Endodermal cell (in vitro differentiated cells): ENCODE results near the gene NFXL1. TPM values are rescaled to one million over a fixed set of nuclear protein-coding genes. Genes with fewer than 3 reads are reported as not detected.

Source experiments
- DNase-seq: peaks from one replicate; pipeline ENCODE4 v3.0.0-alpha.2; 2017
- H3K27ac ChIP-seq: 2 replicates; pipeline ENCODE4 v1.5.1; 2013; ENCODE audit warnings: mild to moderate bottlenecking, low read depth, low read length, moderate library complexity
- H3K27me3 ChIP-seq: 2 replicates; pipeline ENCODE4 v1.6.1; 2013; ENCODE audit warnings: mild to moderate bottlenecking, low read length, moderate library complexity; ENCODE audit not compliant: insufficient read depth, control insufficient read depth, poor library complexity, severe bottlenecking
- H3K36me3 ChIP-seq: 2 replicates; pipeline ENCODE4 v1.7.0; 2013; ENCODE audit warnings: mild to moderate bottlenecking, low read length, moderate library complexity; ENCODE audit not compliant: control insufficient read depth, insufficient read depth
- H3K4me1 ChIP-seq: one replicate; pipeline ENCODE4 v1.7.0; 2013; ENCODE audit warnings: low read length; ENCODE audit not compliant: control insufficient read depth, insufficient read depth
- H3K4me3 ChIP-seq: 2 replicates; pipeline ENCODE4 v1.5.1; 2013; ENCODE audit warnings: mild to moderate bottlenecking, low read length, moderate library complexity
- H3K9ac ChIP-seq: 2 replicates; pipeline ENCODE4 v1.6.1; 2013; ENCODE audit warnings: mild to moderate bottlenecking, low read length, moderate library complexity; ENCODE audit not compliant: poor library complexity, severe bottlenecking; ENCODE audit errors: extremely low read depth
- H3K9me3 ChIP-seq: 2 replicates; pipeline ENCODE4 v1.6.1; 2013; ENCODE audit warnings: mild to moderate bottlenecking, low read length, moderate library complexity; ENCODE audit not compliant: control insufficient read depth
- H3K27ac Mint-ChIP-seq: 2 replicates; pipeline ENCODE4 v1.8.0; 2020; ENCODE audit warnings: mixed read lengths
- H3K27me3 Mint-ChIP-seq: 2 replicates; pipeline ENCODE4 v1.8.0; 2021; ENCODE audit warnings: mild to moderate bottlenecking, mixed read lengths; ENCODE audit not compliant: insufficient read depth
- H3K36me3 Mint-ChIP-seq: 2 replicates; pipeline ENCODE4 v1.8.0; 2020; ENCODE audit warnings: low read depth, mixed read lengths
- H3K4me1 Mint-ChIP-seq: 2 replicates; pipeline ENCODE4 v1.8.0; 2020; ENCODE audit warnings: mixed read lengths
- H3K4me3 Mint-ChIP-seq: 2 replicates; pipeline ENCODE4 v1.8.0; 2020; ENCODE audit warnings: mild to moderate bottlenecking, moderate library complexity, mixed read lengths
- H3K9me3 Mint-ChIP-seq: 2 replicates; pipeline ENCODE4 v1.8.0; 2020; ENCODE audit warnings: mild to moderate bottlenecking, mixed read lengths
- WGBS, 2 experiments: methylation state at CpG; one replicate each; pipeline versions ENCODE4 v1.1.5 to v1.1.7; 2013; ENCODE audit warnings: missing lambda C conversion rate in 2 of 2, mixed read lengths in 1 of 2; ENCODE audit not compliant: insufficient coverage in 1 of 2, insufficient read length in 1 of 2; 5-methylcytosine and 5-hydroxymethylcytosine counted together
- total RNA-seq, 2 donors: library from RNA; stranded (reverse); fragmentation: NEBNext Ultra II Directional in 1 of 2; extraction: Animal tissue kit (Norgen Biotek cat#: 25700) in 1 of 2; gene quantifications; 2 replicates in 1 of 2; 3 replicates in 1 of 2; pipeline ENCODE4 v1.2.1, GENCODE V29; 2021
- TF ChIP-seq, protein P1 (sequence below): fragments of 200-600 bp; sonication (generic); conservative IDR thresholded peaks from 2 replicates; pipeline ENCODE4 v1.5.0; 2021; ENCODE audit warnings: antibody characterized with exemption, mild to moderate bottlenecking

Gene NFXL1
- total RNA-seq, 2 donors from 2014 or later: 33.0 to 33.7 TPM

GRCh38 chr4:47914926-47915237, 499 bp upstream of the NFXL1 start:
- H3K9me3 Mint-ChIP-seq: peaks cover 22% of the 10 kb centered on the region
- H3K27ac Mint-ChIP-seq: no peak overlapping the region
- no peaks in the 10 kb centered on the region for H3K27me3 ChIP-seq
- WGBS, 2 experiments: 2% methylated on average over 6 of the region's 6 CpGs; no CpG with 5 or more reads in 1 of the 2 experiments
- H3K4me3 ChIP-seq: peak overlapping the region; percentile 100
- H3K9ac ChIP-seq: peak overlapping the region; percentile 47
- peaks cover 5% of the 10 kb centered on the region for H3K27me3 Mint-ChIP-seq
- peaks cover 36% of the 10 kb centered on the region for H3K36me3 Mint-ChIP-seq
- H3K36me3 ChIP-seq: peaks cover 23% of the 10 kb centered on the region
- DNase-seq: no peak
- H3K4me3 Mint-ChIP-seq: peak overlapping the region; percentile 99
- TF ChIP-seq, protein P1, sequence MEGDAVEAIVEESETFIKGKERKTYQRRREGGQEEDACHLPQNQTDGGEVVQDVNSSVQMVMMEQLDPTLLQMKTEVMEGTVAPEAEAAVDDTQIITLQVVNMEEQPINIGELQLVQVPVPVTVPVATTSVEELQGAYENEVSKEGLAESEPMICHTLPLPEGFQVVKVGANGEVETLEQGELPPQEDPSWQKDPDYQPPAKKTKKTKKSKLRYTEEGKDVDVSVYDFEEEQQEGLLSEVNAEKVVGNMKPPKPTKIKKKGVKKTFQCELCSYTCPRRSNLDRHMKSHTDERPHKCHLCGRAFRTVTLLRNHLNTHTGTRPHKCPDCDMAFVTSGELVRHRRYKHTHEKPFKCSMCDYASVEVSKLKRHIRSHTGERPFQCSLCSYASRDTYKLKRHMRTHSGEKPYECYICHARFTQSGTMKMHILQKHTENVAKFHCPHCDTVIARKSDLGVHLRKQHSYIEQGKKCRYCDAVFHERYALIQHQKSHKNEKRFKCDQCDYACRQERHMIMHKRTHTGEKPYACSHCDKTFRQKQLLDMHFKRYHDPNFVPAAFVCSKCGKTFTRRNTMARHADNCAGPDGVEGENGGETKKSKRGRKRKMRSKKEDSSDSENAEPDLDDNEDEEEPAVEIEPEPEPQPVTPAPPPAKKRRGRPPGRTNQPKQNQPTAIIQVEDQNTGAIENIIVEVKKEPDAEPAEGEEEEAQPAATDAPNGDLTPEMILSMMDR: no peak
- H3K9me3 ChIP-seq: no peaks in the 10 kb centered on the region
- peaks cover 23% of the 10 kb centered on the region for H3K4me1 Mint-ChIP-seq
- H3K4me1 ChIP-seq: peaks cover 3% of the 10 kb centered on the region
- H3K27ac ChIP-seq: no peak overlapping the region

DNA sequence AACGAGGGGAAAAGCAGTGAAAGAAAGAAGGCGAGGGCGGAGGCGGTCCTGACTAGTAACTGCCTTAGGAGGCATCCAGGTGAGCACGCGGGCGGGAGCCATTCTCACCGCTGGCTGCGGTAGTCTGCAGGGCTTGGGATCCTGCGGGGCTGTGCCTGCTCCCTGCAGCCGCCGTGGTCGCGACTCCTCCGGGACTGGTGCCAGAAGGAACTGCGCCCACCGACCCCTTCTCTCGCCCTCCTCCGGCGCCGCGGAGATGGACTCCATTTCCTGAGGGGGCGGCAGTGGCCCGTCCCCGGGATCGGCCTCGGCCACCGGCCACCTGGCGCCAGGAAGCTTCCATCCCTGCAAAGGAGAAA, 543 bp downstream of the NFXL1 start:
- no peaks in the 10 kb centered on the region for H3K9me3 ChIP-seq
- peak overlapping the region; percentile 100 for H3K4me3 ChIP-seq
- TF ChIP-seq, protein P1: peak; percentile 40
- peak overlapping the region; percentile 47 for H3K27ac ChIP-seq
- peaks cover 41% of the 10 kb centered on the region for H3K36me3 Mint-ChIP-seq
- peaks cover 3% of the 10 kb centered on the region for H3K27me3 Mint-ChIP-seq
- H3K9me3 Mint-ChIP-seq: peaks cover 20% of the 10 kb centered on the region
- peaks cover 3% of the 10 kb centered on the region for H3K4me1 ChIP-seq
- H3K27me3 ChIP-seq: no peaks in the 10 kb centered on the region
- peak overlapping the region; percentile 98 for H3K27ac Mint-ChIP-seq
- DNase-seq: peak; percentile 84
- peaks cover 29% of the 10 kb centered on the region for H3K36me3 ChIP-seq
- H3K4me3 Mint-ChIP-seq: peak overlapping the region; percentile 99
- peaks cover 23% of the 10 kb centered on the region for H3K4me1 Mint-ChIP-seq
- peak overlapping the region; percentile 84 for H3K9ac ChIP-seq
- WGBS, 2 experiments: 0% methylated on average over 7 to 29 of the region's 29 CpGs

DNA sequence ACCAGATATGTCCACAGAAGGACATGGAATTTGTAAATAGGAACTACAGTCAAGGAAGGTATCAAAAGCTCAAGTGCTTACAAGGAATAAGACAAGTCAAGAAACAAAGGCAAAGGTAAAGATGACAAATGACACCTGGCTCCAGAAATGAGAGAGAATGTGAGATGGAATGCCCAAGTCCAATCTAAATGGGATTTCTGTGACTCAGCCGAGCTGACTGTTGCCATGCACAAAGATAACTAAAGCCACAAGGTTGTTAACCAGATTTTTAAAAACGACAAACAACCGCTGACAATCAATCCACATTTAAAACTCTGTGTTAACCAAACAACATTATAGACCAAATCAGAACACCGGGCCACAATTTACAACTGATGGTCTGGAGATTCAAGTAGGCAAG, 1.1 kb downstream of the NFXL1 start:
- Histone ChIP-seq H3K9me3 (no peaks in the 10 kb centered on the region), H3K27me3 (no peaks in the 10 kb centered on the region), H3K4me1 (peaks cover 3% of the 10 kb centered on the region), H3K4me3 (peak overlapping the region; percentile 100), H3K9ac (peak overlapping the region; percentile 84), H3K27ac (no peak overlapping the region), H3K36me3 (peaks cover 29% of the 10 kb centered on the region)
- Mint-ChIP-seq H3K36me3 (peaks cover 40% of the 10 kb centered on the region), H3K27ac (peak overlapping the region; percentile 98), H3K4me1 (peaks cover 25% of the 10 kb centered on the region), H3K4me3 (peak overlapping the region; percentile 99), H3K9me3 (peaks cover 15% of the 10 kb centered on the region), H3K27me3 (peaks cover 3% of the 10 kb centered on the region)
- TF ChIP-seq, protein P1: no peak
- no peak for DNase-seq
- WGBS, 2 experiments: 11 to 15% methylated on average over 2 to 4 of the region's 4 CpGs
